NOMO-1 treated with DMSO at 0.1 percent for 48 hours (cell line): Measurements from ENCODE around the gene GSTP1.
A peak's percentile ranks its signal among the peaks of the same experiment; 100 is the strongest.
"Not testable (repeated sequence)": the region's sequence is repeated elsewhere in the genome, so short reads cannot be mapped to it uniquely, and the experiment has no call there.

Source experiments
- DNase-seq: peaks from one replicate; lab custom pipeline; 2025; ENCODE audit not compliant: unreplicated experiment; lab: John Stamatoyannopoulos, UW

Gene GSTP1

GRCh38 chr11:67583247-67584204 lies at the start of gene GSTP1:
Gene GSTP1, plus strand, starts transcription at chr11:67583812. Its CDS starts 32 bp downstream, at chr11:67583844.
- peak; percentile 88 for DNase-seq

GRCh38 chr11:67534070-67534679 lies 49.4 kb upstream of the GSTP1 start:
- DNase-seq, result no peak

GRCh38 chr11:67535561-67535960 lies 48.1 kb upstream of the GSTP1 start:
- no peak for DNase-seq

GRCh38 chr11:67538306-67538705 lies 45.3 kb upstream of the GSTP1 start:
- no peak for DNase-seq

GRCh38 chr11:67538823-67539505 lies 44.6 kb upstream of the GSTP1 start:
- no peak for DNase-seq

GRCh38 chr11:67539550-67539949 lies 44.1 kb upstream of the GSTP1 start:
- no peak for DNase-seq

GRCh38 chr11:67541198-67541597 lies 42.4 kb upstream of the GSTP1 start:
- no peak for DNase-seq

- DNase-seq, result no peak
Measured at GRCh38 chr11:67542169-67542568, 41.4 kb upstream of the GSTP1 start.

- DNase-seq, result no peak
Measured at GRCh38 chr11:67542971-67543370, 40.6 kb upstream of the GSTP1 start.

GRCh38 chr11:67543585-67543984 lies 40.0 kb upstream of the GSTP1 start:
- DNase-seq, result no peak

GRCh38 chr11:67544616-67545242 lies 38.9 kb upstream of the GSTP1 start:
- no peak for DNase-seq

GRCh38 chr11:67545280-67545679 lies 38.3 kb upstream of the GSTP1 start:
- DNase-seq, result no peak

- DNase-seq, result not testable (repeated sequence)
Measured at GRCh38 chr11:67548112-67548511, 35.5 kb upstream of the GSTP1 start.

GRCh38 chr11:67548555-67549110 lies 35.0 kb upstream of the GSTP1 start:
- DNase-seq, result no peak

- no peak for DNase-seq
Measured at GRCh38 chr11:67551127-67551526, 32.5 kb upstream of the GSTP1 start.

GRCh38 chr11:67551697-67552096 lies 31.9 kb upstream of the GSTP1 start:
- DNase-seq, result not testable (repeated sequence)

GRCh38 chr11:67556244-67556643 lies 27.4 kb upstream of the GSTP1 start:
- DNase-seq, result no peak

- no peak for DNase-seq
Measured at GRCh38 chr11:67558084-67558772, 25.4 kb upstream of the GSTP1 start.

GRCh38 chr11:67561971-67562619 lies 21.5 kb upstream of the GSTP1 start:
- DNase-seq, result no peak
